Erythroblast (primary cell): Measurements from ENCODE around the gene SH3TC2.

Experiments
- GATA1 ChIP-seq: IDR thresholded peaks from 2 replicates; pipeline ENCODE4 v1.6.1; 2011; ENCODE audit warnings: low read depth, mild to moderate bottlenecking, control low read depth, low read length, moderate library complexity
- POLR2A ChIP-seq: IDR thresholded peaks from 2 replicates; pipeline ENCODE4 v1.6.1; 2011; ENCODE audit warnings: mild to moderate bottlenecking, low read length

DNA sequence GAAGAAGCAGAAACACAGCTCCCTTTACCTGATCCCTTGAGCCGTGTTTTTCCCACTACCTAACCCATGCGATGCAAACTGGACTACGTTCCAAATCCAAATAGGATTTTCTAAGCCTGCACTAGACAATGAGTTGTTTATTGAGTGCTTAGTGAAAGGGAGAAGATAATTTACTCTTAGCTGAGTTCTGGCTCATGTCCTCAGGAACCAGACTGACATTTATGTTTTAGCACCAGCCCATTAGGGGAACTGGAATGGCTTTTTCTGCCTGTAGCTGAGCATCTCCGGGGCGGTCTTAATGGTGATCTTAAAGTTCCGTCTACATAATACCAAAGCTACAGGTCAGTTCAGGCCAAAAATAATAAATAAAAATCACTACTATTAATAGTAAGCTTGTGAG lies 81.5 kb downstream of the SH3TC2 start:
- TF ChIP-seq POLR2A (no peak), GATA1 (no peak)
